GM18870 (cell line): Measurements from ENCODE around the gene CCDC91.

Source experiments
- ATAC-seq: cut with Tn5 transposase; IDR thresholded peaks from one replicate; pipeline ENCODE4 v1.9.1; 2021; ENCODE audit warnings: moderate library complexity; ENCODE audit not compliant: unreplicated experiment

The CCDC91 gene

DNA sequence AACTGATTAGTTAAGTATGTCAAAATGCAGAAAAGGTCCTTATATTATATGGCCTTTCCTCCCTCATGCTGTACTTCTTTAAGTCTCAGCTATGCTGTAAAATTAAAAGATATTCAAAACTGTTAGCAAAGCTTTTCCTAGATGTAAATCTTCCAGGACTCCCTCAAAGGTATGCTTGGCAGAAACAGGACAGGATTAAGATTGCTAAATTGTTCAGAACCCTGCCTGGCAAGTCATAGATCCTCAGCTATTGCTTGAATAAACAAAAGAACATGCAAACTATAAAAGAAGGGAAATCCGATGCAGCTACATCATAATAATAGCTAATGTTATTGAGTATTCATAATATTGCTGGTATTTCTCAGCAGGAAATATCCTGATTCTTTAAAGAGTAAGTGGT, 322.6 kb downstream of the CCDC91 start:
- no peak for ATAC-seq

DNA sequence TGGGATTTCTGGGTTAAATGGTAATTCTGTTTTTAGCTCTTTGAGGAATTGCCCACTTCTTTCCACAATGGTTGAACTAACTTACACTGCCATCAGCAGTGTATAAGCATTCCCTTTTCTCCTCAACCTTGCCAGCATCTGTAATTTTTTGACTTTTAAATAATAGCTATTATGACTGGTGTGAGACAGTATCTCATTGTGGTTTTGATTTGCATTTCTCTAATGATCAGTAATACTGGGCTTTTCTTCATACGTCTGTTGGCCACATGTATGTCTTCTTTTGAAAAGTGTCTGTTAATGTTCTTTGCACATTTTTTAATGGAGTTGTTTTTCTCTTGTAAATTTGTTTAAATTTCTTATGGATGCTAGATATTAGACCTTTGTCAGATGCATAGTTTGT, 323.7 kb downstream of the CCDC91 start:
- no peak for ATAC-seq

DNA sequence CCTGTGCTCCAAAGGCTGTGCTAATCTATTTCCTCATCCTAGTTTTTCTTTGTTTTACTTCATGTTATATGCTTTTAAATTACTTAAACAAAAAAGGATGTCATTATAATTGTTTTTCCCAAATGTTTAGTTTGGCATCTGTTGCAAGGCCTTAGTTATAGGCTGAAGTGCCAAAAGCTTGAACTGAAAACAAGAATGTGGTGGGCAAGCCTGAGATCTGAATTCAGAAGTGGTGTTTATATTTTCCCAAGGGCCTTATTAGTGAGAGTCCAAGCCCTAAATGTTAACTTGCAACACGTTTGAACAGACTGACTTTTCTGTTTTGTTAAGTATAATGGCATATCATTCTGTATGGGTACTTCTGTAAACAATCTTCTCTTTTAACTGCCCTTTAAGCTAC, 326.8 kb downstream of the CCDC91 start:
- no peak for ATAC-seq

DNA sequence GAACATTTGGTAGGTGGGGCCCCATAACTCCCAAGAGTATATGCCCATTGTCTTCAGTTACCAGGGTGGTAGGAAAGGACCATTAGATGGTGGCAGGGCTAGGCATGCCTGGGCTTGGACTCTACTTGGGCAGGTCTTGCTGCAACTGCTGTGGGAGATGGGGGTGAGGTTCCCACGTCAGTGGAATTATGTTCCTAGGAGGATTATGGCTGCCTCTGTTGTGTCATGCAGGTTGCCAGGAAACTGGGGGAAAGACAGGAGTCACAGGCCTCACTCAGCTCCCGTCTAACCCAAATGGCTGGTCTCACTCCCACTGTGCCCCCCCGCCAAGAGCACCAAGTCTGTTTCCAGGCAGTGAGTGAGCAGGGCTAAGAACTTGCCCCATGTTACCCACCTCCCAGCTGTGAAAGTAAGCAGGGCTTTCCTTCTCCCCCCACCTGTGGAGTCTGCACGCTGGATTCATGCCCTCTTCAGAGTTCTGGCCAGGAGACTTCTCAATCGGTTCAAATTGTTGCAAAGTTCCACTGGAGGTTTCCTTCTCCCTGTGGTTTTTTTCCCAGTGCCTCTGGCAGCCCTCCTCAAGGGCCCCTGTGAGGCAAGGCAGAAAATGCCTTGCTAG, 337.5 kb downstream of the CCDC91 start:
- no peak for ATAC-seq

DNA sequence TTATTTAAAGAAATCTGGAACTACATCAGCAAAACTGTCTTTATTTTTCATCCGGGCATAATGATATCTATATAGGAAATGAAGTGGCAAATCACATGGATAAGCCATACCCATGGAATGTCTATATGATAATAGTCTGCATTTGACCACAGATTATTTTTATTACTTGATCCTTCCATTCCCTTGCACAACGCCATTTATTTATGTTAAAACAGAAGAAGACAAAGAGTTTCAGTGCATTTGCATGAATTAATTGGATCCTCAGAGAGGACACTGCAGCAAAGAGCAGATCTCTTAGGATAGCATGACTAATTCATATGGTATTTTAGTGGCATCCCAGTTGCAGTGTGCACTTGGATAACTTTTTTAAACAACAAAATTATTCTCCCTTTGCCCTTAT, 345.0 kb downstream of the CCDC91 start:
- ATAC-seq: no peak

DNA sequence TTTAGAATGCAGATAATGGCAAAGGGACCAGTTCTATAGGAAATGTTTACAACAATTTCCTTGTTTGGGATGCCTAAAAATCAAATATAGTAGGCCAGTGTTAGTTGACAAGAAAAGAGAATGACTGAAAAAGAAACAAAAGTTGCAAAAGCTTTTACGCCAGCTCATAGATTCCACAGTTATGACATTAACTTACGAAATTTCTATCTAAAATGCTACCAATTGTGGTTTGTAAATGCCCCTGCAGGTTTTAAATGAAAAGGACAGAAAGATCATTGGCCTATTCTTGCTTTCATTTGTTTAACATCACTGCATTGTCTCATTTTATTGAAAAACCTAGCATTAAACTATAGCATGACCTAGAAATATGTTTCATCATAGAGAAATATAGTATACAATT, 345.8 kb downstream of the CCDC91 start:
- ATAC-seq: no peak

DNA sequence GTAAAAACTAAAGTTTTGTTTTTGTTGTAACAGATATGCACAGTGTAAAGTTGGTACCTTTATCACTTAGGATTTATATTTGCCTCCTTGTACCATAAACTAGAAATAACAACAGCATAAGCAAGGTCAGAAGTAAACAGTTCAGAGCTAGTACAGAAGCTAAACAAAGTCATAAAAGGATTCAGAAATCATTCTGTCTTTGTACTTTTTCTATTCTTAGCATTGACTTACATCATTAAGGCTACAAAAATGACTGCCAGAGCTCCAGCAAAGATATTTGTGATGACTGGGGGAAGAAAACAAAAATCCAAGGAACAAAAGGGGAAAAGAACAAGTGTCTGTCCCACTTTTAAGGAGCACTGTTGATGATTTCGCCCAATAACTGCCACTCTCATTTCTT, 347.2 kb downstream of the CCDC91 start:
- ATAC-seq: no peak

DNA sequence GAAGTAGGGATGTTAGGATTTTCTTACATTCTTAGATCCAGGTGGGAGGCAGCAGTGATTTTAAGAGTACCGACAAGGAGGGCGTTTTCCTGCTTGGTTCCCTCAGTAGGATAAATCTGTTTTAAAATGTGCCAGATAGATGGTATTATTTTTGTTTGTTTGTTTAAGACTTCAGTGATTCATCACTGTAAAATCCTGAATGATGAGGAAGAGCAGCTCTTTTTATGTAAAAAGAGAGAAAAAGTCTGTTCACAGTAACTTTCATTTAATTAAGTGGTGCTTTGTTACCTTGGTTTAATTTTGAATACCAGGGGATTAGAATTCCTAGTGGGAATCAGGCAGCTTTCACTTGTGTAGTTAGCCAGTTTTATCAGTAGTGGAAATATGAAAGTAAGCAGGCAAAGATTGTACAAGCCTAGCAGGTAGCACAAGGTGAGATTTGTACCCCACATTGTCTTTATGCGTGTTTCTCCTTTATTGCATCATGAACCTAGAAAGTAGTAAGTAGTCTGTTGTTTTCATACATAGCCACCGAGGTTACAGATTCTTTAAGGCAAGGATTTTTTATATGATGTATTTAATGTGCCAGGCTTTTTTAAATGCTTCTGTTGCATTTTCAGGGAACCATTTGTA, 349.6 kb downstream of the CCDC91 start:
- no peak for ATAC-seq

DNA sequence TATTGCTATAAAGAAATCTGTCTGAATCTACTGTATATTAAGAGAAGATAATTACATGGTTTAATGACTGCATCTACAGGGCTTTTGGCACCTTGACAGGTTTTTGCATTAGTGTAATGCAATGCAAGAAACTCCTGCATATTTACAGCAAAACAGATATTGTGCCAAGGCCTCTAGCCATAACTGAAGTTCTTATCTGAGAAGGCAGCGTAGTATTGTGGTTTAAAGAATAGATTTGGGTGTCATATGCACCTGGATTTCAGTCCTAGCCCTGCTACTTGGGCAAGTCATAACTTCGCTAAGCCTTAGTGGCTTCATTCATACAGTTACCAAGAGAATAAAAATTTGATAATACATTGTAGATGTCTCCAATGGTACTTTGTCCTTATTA, 350.1 kb downstream of the CCDC91 start:
- no peak for ATAC-seq

DNA sequence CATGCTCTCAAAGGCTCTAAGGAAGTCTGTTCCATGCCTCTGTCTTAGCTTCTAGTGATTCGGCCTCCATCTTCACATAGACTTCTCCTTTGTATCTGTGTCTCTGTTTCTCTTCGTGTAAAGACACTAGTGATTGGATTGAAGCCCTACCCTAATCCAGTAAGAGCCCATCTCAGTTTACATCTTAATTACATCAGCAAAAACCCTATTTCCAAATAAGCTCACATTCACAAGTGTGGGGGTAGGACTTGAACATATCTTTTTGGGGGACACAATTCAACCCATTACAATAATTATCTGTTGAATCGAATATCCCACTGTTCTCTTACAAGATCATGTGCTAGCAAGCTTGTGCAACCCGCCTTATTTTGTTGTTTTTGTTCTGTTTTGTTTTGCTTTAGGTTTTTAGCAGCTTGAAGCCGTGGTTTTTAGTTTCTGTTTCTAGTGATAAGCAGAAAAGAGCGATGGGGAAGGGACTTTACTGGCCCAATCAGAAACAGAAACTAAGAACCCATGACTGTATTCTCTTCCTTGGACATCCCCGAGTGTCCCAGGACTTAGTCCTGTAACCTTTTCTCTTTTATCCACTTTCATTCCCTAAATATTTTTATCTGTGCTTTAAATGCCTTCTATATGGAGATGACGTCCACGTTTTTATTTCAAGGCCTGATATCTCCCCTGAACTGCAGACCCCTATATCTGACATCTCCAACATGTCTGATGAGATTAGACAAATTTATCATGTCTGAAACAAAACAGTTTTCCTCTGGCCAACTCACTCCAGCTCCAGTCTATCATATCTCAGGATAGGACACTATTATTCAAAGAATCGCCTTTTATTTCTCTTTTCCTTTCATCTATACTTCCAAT, 353.0 kb downstream of the CCDC91 start:
- no peak for ATAC-seq

DNA sequence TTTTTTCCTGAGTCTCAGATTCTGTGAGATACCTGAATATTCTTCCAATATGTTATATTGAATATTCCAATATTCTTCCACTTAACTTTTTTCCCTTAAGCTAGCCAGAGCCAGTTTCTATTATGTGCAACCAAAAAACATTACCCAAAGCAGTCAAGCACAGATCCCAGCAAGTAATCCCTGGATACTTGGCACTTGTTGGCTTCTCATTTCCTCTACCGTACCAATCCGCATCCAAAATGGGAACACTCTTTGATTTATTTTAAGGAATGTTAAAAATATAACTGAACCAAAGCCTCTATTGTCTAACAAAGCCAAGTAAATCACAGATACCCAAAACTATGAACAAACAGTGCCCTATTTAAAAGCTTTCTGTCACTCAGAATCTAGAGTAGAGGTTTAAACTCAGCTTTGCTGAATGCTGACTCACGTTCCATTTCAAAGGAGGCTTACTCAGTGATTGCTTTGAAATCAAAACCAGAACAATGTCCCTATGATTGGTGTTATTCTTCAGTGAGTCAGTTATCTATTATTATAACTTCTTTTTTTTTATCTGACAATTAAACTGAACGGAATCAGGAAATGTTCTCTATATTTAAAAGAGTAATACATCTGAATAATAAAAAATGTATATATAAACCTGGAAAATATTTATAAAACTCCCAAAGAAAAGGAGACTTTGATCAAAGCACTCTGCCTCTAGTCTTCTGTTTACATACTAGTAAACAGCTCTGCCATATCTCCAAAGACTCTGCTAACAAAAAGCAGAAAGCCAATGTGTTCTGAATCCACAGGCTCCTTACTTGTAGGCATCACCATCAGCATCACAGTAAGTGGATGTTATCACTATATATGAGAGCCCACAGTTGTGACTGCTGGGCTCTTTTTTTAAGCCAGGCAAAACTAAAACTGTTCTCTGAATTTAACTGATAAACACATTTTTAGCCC, 360.8 kb downstream of the CCDC91 start:
- ATAC-seq: no peak

DNA sequence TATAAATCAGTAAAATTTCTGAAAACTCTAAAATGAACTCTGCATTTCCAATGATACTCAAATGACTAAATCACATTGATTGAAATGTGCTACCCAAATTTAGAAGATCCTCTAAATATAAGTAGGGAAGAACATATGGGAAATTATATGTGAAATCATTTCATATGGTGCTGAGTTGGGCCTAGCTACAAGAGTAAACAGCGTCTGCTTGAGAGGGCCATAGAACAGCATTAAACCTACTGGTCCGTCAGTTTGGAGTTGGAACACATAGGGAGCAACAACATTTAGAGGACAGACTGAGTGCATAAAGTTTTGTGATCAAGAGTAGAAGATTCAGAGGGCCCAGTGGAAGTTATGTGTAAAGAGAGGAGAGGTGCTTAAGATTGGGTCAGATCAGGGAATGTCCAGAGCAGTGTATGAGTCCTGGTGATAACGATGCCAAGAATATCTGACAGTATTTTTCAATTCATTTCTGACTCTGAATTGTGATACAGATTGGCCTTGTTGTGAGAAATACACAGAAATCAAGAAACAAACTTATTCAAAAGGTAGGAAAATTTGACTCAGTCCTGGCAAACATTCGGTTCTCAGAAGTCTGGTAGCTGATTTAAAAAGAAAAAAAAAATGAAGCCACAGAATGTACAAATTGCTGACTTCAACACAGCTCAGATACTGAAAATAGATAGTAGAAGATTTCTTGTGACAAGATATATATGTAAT, 362.2 kb downstream of the CCDC91 start:
- ATAC-seq: no peak

DNA sequence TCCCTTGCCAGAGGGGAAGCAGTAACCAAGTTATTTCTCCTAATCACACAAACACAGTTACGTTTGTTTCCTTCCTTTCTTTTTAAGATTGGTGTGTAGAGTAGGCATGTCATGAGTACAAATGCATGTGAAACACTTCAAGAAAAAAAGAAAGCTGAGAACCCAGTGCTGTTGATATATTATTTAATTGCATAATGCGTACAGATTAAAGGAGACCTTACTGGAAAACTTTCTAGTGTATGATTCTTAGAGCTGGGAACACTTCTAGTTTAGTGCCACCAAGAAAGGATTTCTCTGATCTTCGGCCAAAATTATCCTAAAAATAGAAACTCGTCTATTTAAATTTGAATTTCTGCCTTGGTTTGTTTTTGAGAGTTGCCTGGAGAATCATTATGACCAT, 365.5 kb downstream of the CCDC91 start:
- ATAC-seq: no peak

DNA sequence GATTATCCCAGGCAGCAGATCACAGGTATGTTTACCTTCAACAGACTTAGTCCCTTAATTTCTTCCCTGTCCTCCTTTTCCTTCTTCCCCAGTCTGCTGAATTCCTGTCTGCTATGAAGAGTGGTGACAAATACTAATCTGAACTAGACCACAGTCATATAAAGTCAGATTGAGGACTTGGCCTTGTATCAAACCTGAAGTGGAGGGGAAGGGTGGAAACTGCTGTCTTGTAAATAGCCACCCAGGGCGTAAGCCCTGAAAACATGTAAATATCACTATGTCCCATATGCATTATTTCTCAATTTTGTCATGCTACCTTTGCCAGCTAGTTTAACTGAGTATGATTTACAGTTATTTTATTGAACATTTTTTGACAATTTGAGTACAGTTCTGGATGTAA, 368.0 kb downstream of the CCDC91 start:
- no peak for ATAC-seq

DNA sequence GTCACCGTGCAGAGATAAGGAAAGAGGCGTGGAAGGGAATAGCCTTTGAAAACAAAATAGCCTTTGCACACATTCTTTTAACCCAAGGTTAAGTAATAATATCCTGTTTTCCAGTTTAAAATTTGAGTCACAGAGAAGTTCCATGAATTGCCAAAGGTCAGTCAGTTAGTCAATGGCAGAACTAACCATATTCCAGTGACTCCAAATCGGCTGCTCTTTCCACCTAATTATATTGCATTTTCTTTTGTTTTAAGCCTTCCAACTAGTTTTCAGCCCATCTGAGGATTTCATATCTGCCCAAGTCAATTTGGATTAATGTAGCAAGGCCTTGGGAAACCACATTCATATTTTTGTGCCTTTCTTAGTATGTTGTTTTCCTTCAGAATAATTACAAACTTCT, 373.0 kb downstream of the CCDC91 start:
- ATAC-seq: no peak

DNA sequence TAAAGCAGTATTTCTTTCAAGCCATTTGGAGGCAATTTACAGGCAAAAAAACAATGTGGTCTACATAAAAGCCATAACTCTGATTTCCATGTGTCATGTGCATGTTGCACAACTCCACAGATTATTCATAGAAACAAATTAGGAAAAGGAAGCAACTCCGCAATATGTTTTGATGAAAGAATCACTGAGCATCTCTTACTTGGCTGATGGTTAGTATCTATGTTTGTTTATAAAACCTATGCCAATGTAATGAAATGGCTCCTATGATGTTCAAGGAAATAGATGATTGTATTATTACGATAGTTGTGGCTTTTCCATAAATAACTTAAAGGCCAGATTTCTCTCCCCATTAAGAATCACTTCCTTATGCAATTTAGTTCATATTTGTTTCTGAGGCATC, 373.7 kb downstream of the CCDC91 start:
- no peak for ATAC-seq

DNA sequence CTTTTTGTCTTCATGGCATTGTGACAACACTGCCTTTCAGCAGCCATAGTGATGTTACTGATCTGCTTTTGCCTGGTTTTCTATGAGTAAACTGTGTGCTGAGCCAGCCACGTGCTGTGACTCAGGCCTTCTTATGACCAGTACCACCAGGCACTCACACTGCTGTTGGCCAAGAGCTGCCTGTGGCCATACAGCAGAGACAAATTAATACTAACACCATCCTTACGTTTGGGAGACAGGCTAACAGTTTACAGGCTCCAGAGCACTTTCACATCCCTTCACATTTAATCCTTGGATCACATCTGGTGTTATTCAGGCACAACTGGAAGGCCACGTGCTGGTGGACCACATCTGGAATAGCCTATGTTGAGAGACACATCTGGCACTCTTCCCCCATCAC, 377.9 kb downstream of the CCDC91 start:
- ATAC-seq: no peak

DNA sequence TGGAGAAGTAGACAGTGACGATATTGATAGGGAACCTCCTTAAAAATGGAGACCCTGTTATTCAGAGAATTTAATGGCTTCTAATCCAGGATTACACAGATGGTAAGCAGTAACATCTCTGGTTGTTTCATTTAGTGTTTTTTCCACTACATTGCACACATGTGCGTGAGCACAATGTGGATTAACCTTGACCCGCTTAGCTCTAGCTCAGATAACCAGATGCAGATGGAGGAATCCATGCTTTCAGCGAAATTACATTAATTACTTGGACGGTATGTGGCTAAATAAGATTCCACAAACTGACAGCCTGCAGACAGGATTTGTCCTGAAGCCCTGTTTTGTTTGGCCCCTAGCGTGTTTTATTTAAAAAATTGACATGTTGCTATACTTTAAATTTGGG, 378.4 kb downstream of the CCDC91 start:
- ATAC-seq: no peak

DNA sequence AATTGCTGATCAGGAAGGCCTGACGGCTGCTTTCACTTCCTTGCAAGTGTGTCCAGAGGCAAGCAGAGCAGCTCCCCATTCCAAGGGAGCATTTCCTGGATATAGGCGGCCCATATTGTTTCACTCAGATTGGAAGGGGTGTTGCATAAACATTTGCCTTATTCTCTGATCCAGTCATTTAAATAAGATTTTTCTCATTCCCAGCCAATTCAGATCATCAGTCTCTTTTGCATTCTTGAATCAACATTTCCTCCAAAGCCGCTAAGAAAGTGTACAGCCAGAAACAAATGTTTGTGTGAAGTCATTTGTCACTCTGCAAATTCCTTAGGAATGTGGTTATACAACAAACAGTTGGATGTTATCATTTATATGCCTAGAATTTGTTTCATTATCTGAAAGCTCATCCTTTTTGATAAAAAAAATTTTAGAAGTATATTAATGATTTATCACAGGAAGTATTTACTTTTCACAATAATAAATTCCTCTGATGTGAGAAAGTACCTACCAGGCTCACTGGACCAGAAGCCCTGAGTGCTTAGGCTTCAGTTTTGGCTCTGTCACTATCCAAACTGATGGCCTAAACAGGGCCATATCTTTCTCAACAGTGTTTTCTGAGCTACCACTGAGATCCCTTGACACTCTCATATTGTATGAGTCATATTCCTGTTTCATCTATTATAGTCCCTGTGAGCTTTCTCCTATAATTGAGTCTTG, 379.6 kb downstream of the CCDC91 start:
- no peak for ATAC-seq

DNA sequence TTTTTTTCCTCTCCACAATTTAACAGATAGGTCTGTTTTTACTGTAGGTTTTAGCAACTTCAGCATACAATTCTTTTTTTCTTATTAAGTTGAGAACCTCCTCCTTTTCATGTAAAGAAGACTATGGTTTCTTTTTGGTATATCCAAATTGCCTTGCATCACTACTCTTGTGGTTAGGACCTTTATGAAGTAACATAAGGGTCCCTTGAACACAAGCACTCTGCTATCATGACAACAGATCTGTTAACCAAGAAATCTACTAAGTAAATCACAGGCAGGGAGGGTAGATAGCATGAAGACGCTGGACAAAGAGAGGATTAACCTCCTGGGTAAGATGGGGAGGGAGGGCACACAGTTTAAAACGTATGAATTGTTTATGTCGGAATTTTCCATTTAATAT, 380.6 kb downstream of the CCDC91 start:
- no peak for ATAC-seq
